Epithelial cell of prostate (primary cell): ENCODE data around the gene RAB23.
A peak's percentile ranks its signal among the peaks of the same experiment; 100 is the strongest.
"Not testable (repeated sequence)": the region's sequence is repeated elsewhere in the genome, so short reads cannot be mapped to it uniquely, and the experiment has no call there.

Experiments
- DNase-seq: peaks from one replicate; pipeline ENCODE4 v3.0.0-alpha.2; 2011; ENCODE audit warnings: low read depth, low spot score
- H3K27ac ChIP-seq: fragments of 450-650 bp; 2 replicates; pipeline ENCODE4 v1.5.1; 2017; ENCODE audit warnings: mild to moderate bottlenecking

Gene RAB23

GRCh38 chr6:57243954-57244353, 21.8 kb upstream of the RAB23 start:
- H3K27ac ChIP-seq: no peak overlapping the region
- no peak for DNase-seq

- not testable (repeated sequence) for H3K27ac ChIP-seq, DNase-seq
Observed at GRCh38 chr6:57243526-57243925, 21.4 kb upstream of the RAB23 start.

- DNase-seq: peak; percentile 39
- peak overlapping the region; percentile 70 for H3K27ac ChIP-seq
Observed at GRCh38 chr6:57242505-57242904, 20.4 kb upstream of the RAB23 start.

GRCh38 chr6:57226221-57226620, 4.1 kb upstream of the RAB23 start:
- no peak overlapping the region for H3K27ac ChIP-seq
- DNase-seq: no peak

GRCh38 chr6:57224769-57225515, 2.8 kb upstream of the RAB23 start:
- no peak overlapping the region for H3K27ac ChIP-seq
- DNase-seq: no peak

- no peak for DNase-seq
- peak overlapping the region; percentile 73 for H3K27ac ChIP-seq
Observed at GRCh38 chr6:57222743-57223077, 603 bp upstream of the RAB23 start.

GRCh38 chr6:57221191-57221935, 744 bp downstream of the RAB23 start:
- H3K27ac ChIP-seq: peak overlapping the region; percentile 73
- no peak for DNase-seq

- DNase-seq: no peak
- H3K27ac ChIP-seq: no peak overlapping the region
Observed at GRCh38 chr6:57220083-57220703, 1.9 kb downstream of the RAB23 start.

- H3K27ac ChIP-seq: no peak overlapping the region
- DNase-seq: no peak
Observed at GRCh38 chr6:57217270-57217669, 4.8 kb downstream of the RAB23 start.

GRCh38 chr6:57216235-57217101, 5.6 kb downstream of the RAB23 start:
- no peak for DNase-seq

GRCh38 chr6:57215260-57215659, 6.8 kb downstream of the RAB23 start:
- no peak for DNase-seq
- no peak overlapping the region for H3K27ac ChIP-seq

More at GRCh38 chr6:57216235-57217101, 5.6 kb downstream of the RAB23 start:
- no peak overlapping the region for H3K27ac ChIP-seq

- DNase-seq: no peak
- no peak overlapping the region for H3K27ac ChIP-seq
Observed at GRCh38 chr6:57210060-57210459, 12.0 kb downstream of the RAB23 start.

- no peak for DNase-seq
- no peak overlapping the region for H3K27ac ChIP-seq
Observed at GRCh38 chr6:57209030-57209429, 13.1 kb downstream of the RAB23 start.

- no peak for DNase-seq
- H3K27ac ChIP-seq: no peak overlapping the region
Observed at GRCh38 chr6:57207872-57208271, 14.2 kb downstream of the RAB23 start.

- no peak for DNase-seq
- no peak overlapping the region for H3K27ac ChIP-seq
Observed at GRCh38 chr6:57207141-57207540, 15.0 kb downstream of the RAB23 start.

GRCh38 chr6:57205550-57206328, 16.4 kb downstream of the RAB23 start:
- H3K27ac ChIP-seq: no peak overlapping the region
- no peak for DNase-seq

- no peak for DNase-seq
- no peak overlapping the region for H3K27ac ChIP-seq
Observed at GRCh38 chr6:57201718-57202117, 20.4 kb downstream of the RAB23 start.

- no peak for DNase-seq
Observed at GRCh38 chr6:57198926-57199636, 23.0 kb downstream of the RAB23 start.

GRCh38 chr6:57195457-57195856, 26.6 kb downstream of the RAB23 start:
- no peak for DNase-seq
- no peak overlapping the region for H3K27ac ChIP-seq

More at GRCh38 chr6:57198926-57199636, 23.0 kb downstream of the RAB23 start:
- H3K27ac ChIP-seq: no peak overlapping the region
